Motor neuron (in vitro differentiated cells): ENCODE results near the gene NFATC2. TPM values are rescaled to one million over a fixed set of nuclear protein-coding genes. Genes with fewer than 3 reads are reported as not detected.

Experiments
- ATAC-seq, 8 experiments: fragments of 200-7000 bp; cut with Tn5 transposase; replicated peaks in 6 of 8; 2 replicates each; pipeline ENCODE4 v1.8.0; 2021; ENCODE audit warnings: mild to moderate bottlenecking in 8 of 8, moderate library complexity in 8 of 8
- H3K27ac ChIP-seq, 2 donors: fragments of 250-450 bp; sonication (Bioruptor Pico); 2 replicates each; pipeline ENCODE4 v1.9.0; 2021; ENCODE audit warnings: antibody characterized with exemption in 2 of 2, mild to moderate bottlenecking in 2 of 2, moderate library complexity in 1 of 2
- H3K4me1 ChIP-seq, 2 donors: fragments of 250-450 bp; sonication (Bioruptor Pico); replicated peaks in 1 of 2; 2 replicates each; pipeline ENCODE4 v1.6.1; 2021; ENCODE audit warnings: antibody characterized with exemption in 2 of 2, mild to moderate bottlenecking in 2 of 2, moderate library complexity in 1 of 2
- H3K4me3 ChIP-seq, 5 donors: fragments of 250-450 bp; sonication (Bioruptor Pico); 2 replicates each; pipeline ENCODE4 v1.9.0; 2021; ENCODE audit warnings: antibody characterized with exemption in 5 of 5, mild to moderate bottlenecking in 5 of 5, moderate library complexity in 4 of 5
- WGBS, 10 experiments: fragments of 450-650 bp; shearing (Covaris generic); methylation state at CpG; one replicate each; pipeline ENCODE4 v1.0.0; 2022; 5-methylcytosine and 5-hydroxymethylcytosine counted together
- in situ Hi-C, 9 experiments: fragments of 400-800 bp; cut with MboI; loops; one replicate each; pipeline ENCODE4 v1.15.0; 2021; ENCODE audit warnings: low sequenced_read_pairs in 9 of 9, low pct_unique_long_range_greater_than_20kb in 2 of 9; ENCODE audit not compliant: unreplicated experiment in 9 of 9
- total RNA-seq, 8 experiments: library from RNA; unstranded; fragments of 300-600 nt; gene quantifications; 2 replicates each; pipeline versions ENCODE4 v1.2.3 to v1.2.4, GENCODE V29; 2022

NFATC2 gene
- total RNA-seq, 8 experiments from 2014 or later = 0.11 to 9.7 (median 0.56) TPM

DNA sequence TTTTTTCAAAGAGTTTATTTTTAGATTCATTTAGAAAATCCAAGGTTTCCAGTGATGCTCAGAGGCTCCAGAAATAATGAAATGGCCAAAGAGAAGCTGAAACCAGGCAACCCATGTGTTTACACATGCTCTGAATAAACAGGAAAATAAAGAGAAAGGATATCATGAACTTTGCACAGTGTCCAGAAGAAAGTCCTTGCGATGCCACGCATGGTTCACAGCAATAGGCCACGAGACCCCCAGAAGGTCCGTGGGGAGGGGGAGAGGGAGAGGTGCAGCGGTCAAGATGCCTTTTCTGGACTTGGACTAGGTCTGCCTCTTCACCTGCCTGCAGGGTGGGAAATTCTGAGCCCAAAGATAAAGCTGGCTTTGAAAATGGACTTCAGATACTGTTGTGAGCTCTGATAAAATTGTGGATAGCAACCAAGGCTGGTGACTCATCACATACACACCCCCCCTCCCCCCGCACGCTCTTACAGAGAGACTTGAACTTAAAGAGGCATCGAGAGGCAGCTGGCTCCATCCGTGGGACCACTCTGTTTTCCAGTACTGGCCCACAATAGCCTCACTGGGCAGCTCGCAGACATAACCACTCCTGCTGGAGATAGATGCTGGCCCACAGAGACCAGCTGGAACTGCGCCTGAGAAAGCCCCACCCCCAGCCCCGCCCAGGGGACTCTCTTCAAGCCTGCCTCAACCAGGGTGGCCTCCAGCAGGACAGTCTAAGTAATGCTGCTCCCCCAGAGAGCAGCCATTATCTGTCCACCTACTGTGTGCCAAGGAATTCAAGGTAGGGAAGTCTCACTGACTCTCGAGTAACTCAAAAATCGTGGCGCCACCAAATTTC, 21.2 kb upstream of the NFATC2 start:
- in situ Hi-C loops = no loop called here
- 0 to 94% (median 56%) methylated on average over 1 to 7 of the region's 15 CpGs; no CpG with 5 or more reads in 2 of the 10 experiments for WGBS, 10 experiments
- no peak overlapping the region for H3K4me3 ChIP-seq

DNA sequence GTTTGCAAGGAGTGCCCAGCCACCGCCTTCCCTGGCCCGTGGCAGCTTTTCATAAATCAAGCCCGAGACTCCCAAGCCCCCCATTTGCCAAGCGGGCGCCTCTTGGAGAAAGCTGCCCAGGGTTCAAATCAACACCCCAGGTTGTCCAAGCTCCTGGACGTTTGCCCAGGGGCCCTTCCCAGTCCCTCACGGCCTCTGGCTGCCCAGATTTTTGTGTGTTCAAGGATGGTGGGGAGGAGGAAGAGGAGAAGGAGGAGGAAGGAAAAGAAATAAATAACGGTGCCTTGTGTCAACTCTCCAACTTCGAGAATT, 20.6 kb upstream of the NFATC2 start:
- peak overlapping the region in 3 of 5 donors; percentile 30 to 37 (median 34) for H3K4me3 ChIP-seq
- ATAC-seq = peak in 1 of 8 experiments; percentile 2
- WGBS, 10 experiments = 0 to 26% (median 3%) methylated on average over 1 to 5 of the region's 9 CpGs; no CpG with 5 or more reads in 2 of the 10 experiments
- peaks cover 14 to 23% of the 10 kb centered on the region in 2 donors for H3K4me1 ChIP-seq
- no peak overlapping the region for H3K27ac ChIP-seq
- in situ Hi-C loops = no loop called here

More for the DNA sequence above, 21.2 kb upstream of the NFATC2 start:
- Histone ChIP-seq H3K27ac (no peak overlapping the region), H3K4me1 (peaks cover 14 to 23% of the 10 kb centered on the region in 2 donors)
- ATAC-seq = peak; percentile 27 to 61 (median 43)

DNA sequence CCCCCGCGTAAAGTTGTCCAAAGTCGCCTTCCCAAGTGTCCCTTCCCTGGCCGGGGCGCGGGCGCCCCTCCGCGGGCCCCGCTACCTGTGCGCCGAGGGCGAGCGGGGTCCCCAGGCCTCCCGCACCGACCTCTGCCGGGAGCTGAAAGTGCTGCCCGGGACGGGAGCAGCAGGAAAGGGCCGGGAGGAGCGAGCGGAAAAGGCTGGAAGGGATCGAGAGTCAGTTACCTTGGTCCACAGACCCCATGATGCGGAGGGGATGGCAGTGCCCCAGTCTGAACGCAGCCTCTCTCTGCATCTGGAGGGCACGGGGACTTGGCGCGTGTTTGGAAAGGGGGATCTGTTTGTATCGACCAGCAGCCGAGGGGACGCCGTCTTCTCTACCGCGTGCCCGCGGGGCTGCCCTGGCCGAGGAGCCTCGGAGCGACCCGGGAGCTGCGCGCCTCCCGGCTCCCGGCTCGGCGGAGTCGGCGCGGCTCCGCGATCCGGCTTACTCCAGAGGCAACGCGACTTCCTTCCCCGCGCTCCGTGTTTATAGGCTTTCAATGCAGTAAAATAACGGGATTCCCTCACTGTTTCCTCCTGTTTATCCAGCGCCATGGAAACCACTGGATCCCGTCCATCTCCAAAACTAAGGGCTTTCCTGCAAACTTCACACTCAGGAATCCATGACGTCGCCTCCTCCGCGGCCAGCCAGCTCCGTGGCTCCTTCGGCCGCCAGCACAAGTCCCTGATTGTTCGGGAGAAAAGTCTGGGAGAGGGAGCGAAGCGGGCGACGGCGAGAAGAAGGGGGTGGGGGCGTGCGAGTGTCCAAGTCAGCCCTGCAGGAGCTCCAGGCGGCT, 20.0 kb upstream of the NFATC2 start:
- Histone ChIP-seq H3K4me3 (peak overlapping the region; percentile 20 to 37 (median 30)), H3K27ac (peak overlapping the region in 1 of 2 donors; percentile 2), H3K4me1 (peaks cover 14 to 23% of the 10 kb centered on the region in 2 donors)
- in situ Hi-C loops = no loop called here
- ATAC-seq = peak; percentile 59 to 79 (median 78)
- 0 to 5% (median 2%) methylated on average over 1 to 9 of the region's 76 CpGs; no CpG with 5 or more reads in 5 of the 10 experiments for WGBS, 10 experiments

DNA sequence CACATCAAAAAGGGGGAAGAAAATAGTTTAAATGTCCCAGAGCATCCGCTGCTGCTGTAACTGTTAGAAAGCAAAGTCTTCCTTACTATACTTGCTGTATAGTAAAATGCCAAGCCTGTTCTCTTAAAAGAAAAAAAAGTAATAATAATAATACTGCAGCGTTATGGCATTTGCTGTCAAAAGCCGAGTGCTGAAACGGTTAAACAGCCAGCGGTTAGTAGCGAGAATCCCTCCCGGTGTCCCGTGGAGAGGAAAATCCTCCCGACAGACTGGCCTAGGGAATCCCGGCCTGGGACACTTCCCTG, 19.5 kb upstream of the NFATC2 start:
- Histone ChIP-seq H3K27ac (no peak overlapping the region), H3K4me3 (peak overlapping the region; percentile 20 to 37 (median 30)), H3K4me1 (peaks cover 14 to 23% of the 10 kb centered on the region in 2 donors)
- in situ Hi-C loops = no loop called here
- ATAC-seq = peak in 1 of 8 experiments; percentile 13
- 0 to 7% (median 1%) methylated on average over 1 to 7 of the region's 10 CpGs; no CpG with 5 or more reads in 2 of the 10 experiments for WGBS, 10 experiments

DNA sequence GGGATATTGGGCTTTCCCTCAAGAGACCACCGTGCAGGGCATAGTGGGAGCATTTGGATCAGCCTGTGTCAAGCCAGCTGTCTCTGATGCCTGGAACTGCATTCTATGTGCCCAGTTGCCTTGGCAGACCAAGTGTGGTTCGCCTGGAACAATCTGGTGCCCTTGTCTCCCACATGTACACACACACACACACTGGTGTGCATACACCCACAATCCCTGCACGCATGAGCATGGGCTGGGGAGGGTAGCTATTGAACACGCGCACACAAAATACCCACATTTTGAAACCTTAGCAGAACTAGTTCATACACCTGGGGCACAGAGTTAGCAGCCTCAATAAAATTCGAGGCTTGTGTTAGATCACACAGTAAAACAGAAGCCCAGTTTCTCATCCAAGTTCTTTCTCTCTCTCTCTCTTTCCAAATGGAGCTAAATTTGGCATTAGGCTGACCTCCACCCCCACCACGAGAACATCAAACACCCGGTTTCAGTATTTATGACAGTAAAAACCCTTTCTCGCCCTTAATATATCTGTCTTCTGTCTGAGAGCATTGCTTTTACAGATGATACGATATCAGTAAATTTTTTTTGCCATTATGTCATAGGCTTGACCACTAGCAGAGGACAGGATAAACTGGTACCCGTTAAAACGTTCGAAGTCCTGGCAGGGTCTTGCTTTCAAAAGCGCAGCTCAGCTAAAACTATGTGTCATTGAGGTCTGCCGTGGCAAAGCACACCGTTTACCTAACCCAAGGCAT, 18.2 kb upstream of the NFATC2 start:
- H3K4me1 ChIP-seq = peaks cover 14 to 23% of the 10 kb centered on the region in 2 donors
- no peak for ATAC-seq
- no peak overlapping the region for H3K27ac ChIP-seq
- peak overlapping the region in 1 of 5 donors; percentile 1 for H3K4me3 ChIP-seq
- in situ Hi-C loops = no loop called here
- 5 to 30% (median 17%) methylated on average over 3 to 14 of the region's 16 CpGs for WGBS, 10 experiments

DNA sequence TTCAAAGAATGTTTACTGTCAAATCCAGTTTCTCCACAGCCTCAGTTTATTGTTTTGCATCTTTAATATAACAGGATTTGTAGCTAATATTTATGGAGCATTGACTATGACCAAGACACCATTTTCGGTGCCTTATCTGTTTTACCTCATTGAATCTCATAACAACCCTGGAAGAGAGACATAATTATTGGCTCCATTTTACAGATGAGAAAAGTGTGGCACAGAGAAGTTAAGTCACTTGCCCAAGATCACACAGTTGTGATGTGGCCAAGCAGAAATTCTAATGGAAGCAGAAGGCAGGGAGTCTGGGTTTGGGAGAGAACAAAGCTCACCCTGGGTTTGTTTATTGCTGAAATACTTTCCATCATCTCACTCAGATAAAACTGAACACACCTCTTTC, 17.5 kb upstream of the NFATC2 start:
- no peak overlapping the region for H3K27ac ChIP-seq
- 46 to 100% (median 89%) methylated on average over 1 of the region's 1 CpG; no CpG with 5 or more reads in 3 of the 10 experiments for WGBS, 10 experiments
- in situ Hi-C loops = no loop called here
- H3K4me1 ChIP-seq = peaks cover 14 to 23% of the 10 kb centered on the region in 2 donors
- ATAC-seq = no peak
- no peak overlapping the region for H3K4me3 ChIP-seq

DNA sequence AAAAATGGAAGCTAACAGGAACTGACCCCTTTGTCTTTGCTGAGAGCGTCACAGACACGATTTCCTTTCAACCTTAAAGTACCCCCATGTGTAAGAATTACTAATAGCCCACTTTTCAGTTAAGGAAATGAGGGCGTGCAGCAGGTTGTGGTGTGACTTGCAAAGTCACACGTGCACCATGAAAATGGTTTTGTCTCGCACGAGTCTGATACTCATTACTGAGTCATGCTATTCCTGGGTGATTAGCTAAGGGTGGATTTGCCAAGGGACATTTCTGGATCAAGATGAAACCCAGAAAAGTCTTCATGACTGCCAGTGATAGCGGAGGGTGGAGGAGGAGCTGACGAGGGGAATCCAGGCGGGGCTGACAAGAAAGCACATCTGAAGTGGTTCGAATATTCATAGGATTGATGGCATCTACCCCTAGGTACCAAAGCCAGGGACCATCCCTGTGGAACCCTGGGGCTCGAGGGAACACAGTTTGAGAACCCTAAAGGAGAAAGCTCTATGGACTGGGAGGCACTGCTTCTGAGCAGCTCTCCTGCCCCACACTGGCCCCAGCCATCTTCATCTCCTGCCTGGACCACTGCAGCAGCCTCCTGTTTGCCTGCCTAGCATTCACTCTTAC, 12.1 kb upstream of the NFATC2 start:
- ATAC-seq = peak in 3 of 8 experiments; percentile 47 to 90 (median 90)
- 12 to 90% (median 66%) methylated on average over 1 to 10 of the region's 11 CpGs; no CpG with 5 or more reads in 1 of the 10 experiments for WGBS, 10 experiments
- Histone ChIP-seq H3K4me1 (no peaks in the 10 kb centered on the region), H3K4me3 (no peak overlapping the region), H3K27ac (no peak overlapping the region)
- in situ Hi-C loops = no loop called here

DNA sequence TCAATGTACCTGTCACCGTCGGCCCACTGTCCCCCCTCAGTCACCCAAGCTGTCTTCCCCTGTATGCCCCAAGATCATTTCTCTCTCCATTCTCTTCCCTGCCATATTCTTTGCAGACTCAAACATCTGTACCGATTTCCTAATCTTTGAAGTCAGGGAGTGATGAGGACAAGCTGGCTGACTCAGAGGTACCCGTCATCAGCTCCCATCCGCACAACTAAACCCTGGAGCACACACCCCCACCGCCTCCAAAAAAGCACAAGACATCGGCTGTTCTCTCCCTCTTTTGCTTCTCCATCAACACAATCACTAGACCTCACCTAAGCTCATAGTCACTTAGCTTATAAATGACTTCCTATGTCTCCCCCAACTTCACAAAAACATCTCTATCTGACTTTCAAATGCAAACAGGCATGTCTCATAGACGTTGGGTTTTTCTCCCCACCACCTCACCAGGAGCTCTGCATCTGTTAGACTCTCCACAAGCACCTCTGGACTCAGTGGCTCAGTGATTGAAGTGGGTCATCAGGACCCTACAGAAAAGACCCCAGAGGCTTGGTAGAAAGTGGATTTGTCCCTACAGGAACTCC, 11.5 kb upstream of the NFATC2 start:
- in situ Hi-C loops = no loop called here
- H3K27ac ChIP-seq = no peak overlapping the region
- peak in 2 of 8 experiments; percentile 7 to 11 for ATAC-seq

DNA sequence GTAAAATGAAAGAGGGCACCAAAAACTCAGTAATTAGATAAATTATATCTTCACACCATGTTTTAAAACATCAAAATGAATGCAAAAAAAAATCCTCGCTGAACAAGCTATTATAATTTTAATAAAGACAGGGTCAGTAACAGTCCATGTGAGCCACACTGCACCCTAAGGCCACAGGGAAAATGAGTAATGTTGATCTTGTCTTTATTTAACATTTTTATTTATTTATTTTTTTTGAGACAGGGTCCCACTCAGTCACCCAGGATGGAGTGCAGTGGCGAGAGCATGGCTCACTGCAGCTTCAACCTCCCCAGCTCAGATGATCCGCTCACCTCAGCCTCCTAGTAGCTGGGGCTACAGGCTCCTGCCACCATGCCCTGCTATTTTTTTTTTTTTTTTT, 8.7 kb upstream of the NFATC2 start:
- Histone ChIP-seq H3K27ac (no peak overlapping the region), H3K4me3 (no peak overlapping the region), H3K4me1 (no peaks in the 10 kb centered on the region)
- in situ Hi-C loops = no loop called here
- 76 to 100% (median 83%) methylated on average over 1 to 3 of the region's 3 CpGs; no CpG with 5 or more reads in 1 of the 10 experiments for WGBS, 10 experiments
- no peak for ATAC-seq

More for the DNA sequence above, 11.5 kb upstream of the NFATC2 start:
- H3K4me3 ChIP-seq = no peak overlapping the region
- no peaks in the 10 kb centered on the region for H3K4me1 ChIP-seq
- 0 to 72% (median 24%) methylated on average over 1 to 5 of the region's 8 CpGs; no CpG with 5 or more reads in 4 of the 10 experiments for WGBS, 10 experiments

DNA sequence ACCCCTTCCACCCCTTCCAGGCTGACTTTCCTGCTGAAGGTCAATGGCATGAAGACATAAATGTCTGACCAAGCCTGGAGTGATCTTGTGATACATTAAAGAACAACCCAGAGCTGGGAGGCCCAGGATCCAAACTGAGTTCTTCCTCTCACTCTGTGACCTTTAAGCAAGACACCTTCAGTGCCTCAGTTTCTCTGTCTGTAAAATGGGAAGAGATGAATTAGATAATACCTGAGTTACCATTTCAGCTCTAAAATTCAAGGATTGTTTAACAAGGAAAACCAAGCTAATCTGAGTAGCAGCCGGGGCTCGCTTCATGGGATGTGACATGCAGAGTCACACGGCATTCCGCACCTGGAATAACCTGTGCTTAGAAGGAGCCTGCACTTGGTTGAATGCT, 7.0 kb upstream of the NFATC2 start:
- H3K27ac ChIP-seq = no peak overlapping the region
- 80 to 100% (median 94%) methylated on average over 1 to 4 of the region's 4 CpGs; no CpG with 5 or more reads in 4 of the 10 experiments for WGBS, 10 experiments
- in situ Hi-C loops = no loop called here
- no peak overlapping the region for H3K4me3 ChIP-seq
- no peaks in the 10 kb centered on the region for H3K4me1 ChIP-seq
- ATAC-seq = no peak

DNA sequence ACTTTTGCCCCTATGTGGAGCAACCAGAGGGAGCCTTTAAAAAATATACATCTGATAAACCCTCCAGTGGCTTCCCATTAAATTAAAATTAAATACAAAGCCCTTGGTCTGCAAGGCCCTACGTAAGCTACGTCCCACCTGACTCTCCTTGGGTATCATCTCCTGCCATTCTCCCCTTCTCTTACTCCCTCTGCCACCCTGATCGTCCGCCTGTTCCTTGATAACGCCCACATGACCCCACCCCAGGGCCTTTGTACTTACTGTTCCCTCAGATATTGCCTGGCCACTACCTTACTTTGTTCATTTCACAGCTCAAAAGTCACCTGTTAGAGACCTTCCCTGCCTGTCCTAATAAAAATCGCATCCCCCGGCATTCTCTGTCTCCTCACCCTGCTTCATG, 5.4 kb upstream of the NFATC2 start:
- Histone ChIP-seq H3K27ac (no peak overlapping the region), H3K4me3 (no peak overlapping the region), H3K4me1 (peaks cover 0 to 2% of the 10 kb centered on the region in 2 donors)
- in situ Hi-C loops = no loop called here
- 47 to 100% (median 82%) methylated on average over 1 to 6 of the region's 7 CpGs for WGBS, 10 experiments
- no peak for ATAC-seq

DNA sequence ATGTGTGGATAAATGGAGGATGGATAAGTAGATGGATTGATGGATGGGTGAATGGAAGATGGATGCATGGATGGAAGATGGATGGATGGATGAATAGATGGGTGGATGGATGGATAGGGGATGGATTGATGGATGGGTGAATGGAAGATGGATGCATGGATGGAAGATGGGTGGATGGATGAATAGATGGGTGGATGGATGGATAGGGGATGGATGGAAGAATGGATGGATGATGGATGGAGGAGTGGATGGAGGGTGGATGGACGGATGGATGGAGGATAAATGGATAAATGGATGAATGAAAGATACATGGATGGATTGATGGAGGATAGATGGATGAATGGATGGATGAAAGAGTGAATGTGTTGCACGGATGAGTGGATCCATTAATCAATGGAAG, 3.0 kb upstream of the NFATC2 start:
- H3K4me3 ChIP-seq = no peak overlapping the region
- peaks cover 0 to 10% of the 10 kb centered on the region in 2 donors for H3K4me1 ChIP-seq
- ATAC-seq = no peak
- in situ Hi-C loops = no loop called here
- 47 to 94% (median 75%) methylated on average over 1 to 2 of the region's 2 CpGs for WGBS, 10 experiments
- H3K27ac ChIP-seq = no peak overlapping the region
